ENCODE data around the gene MAP4K4. TPM values are rescaled to one million over a fixed set of nuclear protein-coding genes. Genes with fewer than 3 reads are reported as not detected.
A peak's percentile ranks its signal among the peaks of the same experiment; 100 is the strongest.

MAP4K4 gene
- total and polyA plus RNA-seq, 2 of the 13 experiments (the other 11 are each of a cell fraction or from before 2014, with no cell fraction given), result 105 to 264 TPM

- TF ChIP-seq CENPBD1 (CRISPR knock-in tag; IDR thresholded peaks at IDR 0.05; ENCODE audit: borderline replicate concordance, low read depth) (no peak), ARNT2 (CRISPR knock-in tag; IDR thresholded peaks at IDR 0.05; ENCODE audit: low read depth) (no peak), YY1 (IDR thresholded peaks at IDR 0.05; ENCODE audit: insufficient read depth, insufficient replicate concordance, low read depth, low read length) (no peak), HOXA9 (CRISPR knock-in tag; IDR thresholded peaks at IDR 0.05; ENCODE audit: borderline replicate concordance) (no peak), STAG1 (CRISPR knock-in tag; IDR thresholded peaks at IDR 0.05) (peak; percentile 39; the same call in 1 of the 2 replicates), MATR3 (CRISPR knock-in tag; IDR thresholded peaks at IDR 0.05) (no peak), MIXL1 (CRISPR knock-in tag; IDR thresholded peaks at IDR 0.05) (peak; percentile 91), MEIS1 (CRISPR knock-in tag; IDR thresholded peaks at IDR 0.05; ENCODE audit: borderline replicate concordance) (no peak), ZNF556 (CRISPR knock-in tag; IDR thresholded peaks at IDR 0.05; ENCODE audit: borderline replicate concordance) (0 out of 2 replicates have a peak, but pooled peaks have one; percentile 58), PHB2 (IDR thresholded peaks at IDR 0.05; ENCODE audit: partially characterized antibody) (no peak), NRL (CRISPR knock-in tag; IDR thresholded peaks at IDR 0.05; ENCODE audit: borderline replicate concordance) (no peak), CERS6 (CRISPR knock-in tag; IDR thresholded peaks at IDR 0.05) (no peak), SPEN (CRISPR knock-in tag; IDR thresholded peaks at IDR 0.05; ENCODE audit: low read depth) (no peak; the same call in 1 of the 2 replicates), FLYWCH1 (CRISPR knock-in tag; IDR thresholded peaks at IDR 0.05) (no peak), ZIK1 (CRISPR knock-in tag; IDR thresholded peaks at IDR 0.05; ENCODE audit: borderline replicate concordance, low read depth) (no peak), FOXP4 (CRISPR knock-in tag; IDR thresholded peaks at IDR 0.05) (peak; percentile 92), RXRA (CRISPR knock-in tag; IDR thresholded peaks at IDR 0.05) (peak; percentile 65; the same call in 1 of the 2 replicates), ZNF543 (CRISPR knock-in tag; IDR thresholded peaks at IDR 0.05) (no peak; the same call in 1 of the 2 replicates), ZBTB7B (CRISPR knock-in tag; IDR thresholded peaks at IDR 0.05) (0 out of 2 replicates have a peak, but pooled peaks have one; percentile 25), TCF7L2 (IDR thresholded peaks at IDR 0.05; ENCODE audit: low read depth, low read length) (no peak), ZBTB43 (CRISPR knock-in tag; conservative IDR thresholded peaks at IDR 0.05) (peak; percentile 87), KLF11 (CRISPR knock-in tag; IDR thresholded peaks at IDR 0.05) (0 out of 2 replicates have a peak, but pooled peaks have one; percentile 65), RAD21 (CRISPR knock-in tag; IDR thresholded peaks at IDR 0.05) (peak; percentile 4; the same call in 1 of the 2 replicates), ZBTB34 (CRISPR knock-in tag; IDR thresholded peaks at IDR 0.05) (peak; percentile 90; the same call in 1 of the 2 replicates)
These were observed 69.6 kb downstream of the MAP4K4 start (continued) for GRCh38 chr2:101766871-101767739.
